PC-3 (cell line): ENCODE data around the gene PJVK.

Source experiments
- CTCF ChIP-seq: fragments of 300-600 bp; sonication (generic); conservative IDR thresholded peaks from 2 replicates; pipeline ENCODE4 v1.5.1; 2017; ENCODE audit warnings: antibody characterized with exemption, low read depth, mild to moderate bottlenecking, low read length
- EZH2 ChIP-seq: fragments of 300-600 bp; sonication (generic); IDR thresholded peaks from one replicate; pipeline ENCODE4 v1.6.1; 2017; ENCODE audit warnings: antibody characterized with exemption, mild to moderate bottlenecking, low read length; ENCODE audit not compliant: unreplicated experiment
- EZH2phosphoT487 ChIP-seq: fragments of 300-600 bp; sonication (generic); IDR thresholded peaks from 2 replicates; pipeline ENCODE4 v1.6.1; 2018; ENCODE audit warnings: mild to moderate bottlenecking, antibody characterized with exemption, low read length, borderline replicate concordance

DNA sequence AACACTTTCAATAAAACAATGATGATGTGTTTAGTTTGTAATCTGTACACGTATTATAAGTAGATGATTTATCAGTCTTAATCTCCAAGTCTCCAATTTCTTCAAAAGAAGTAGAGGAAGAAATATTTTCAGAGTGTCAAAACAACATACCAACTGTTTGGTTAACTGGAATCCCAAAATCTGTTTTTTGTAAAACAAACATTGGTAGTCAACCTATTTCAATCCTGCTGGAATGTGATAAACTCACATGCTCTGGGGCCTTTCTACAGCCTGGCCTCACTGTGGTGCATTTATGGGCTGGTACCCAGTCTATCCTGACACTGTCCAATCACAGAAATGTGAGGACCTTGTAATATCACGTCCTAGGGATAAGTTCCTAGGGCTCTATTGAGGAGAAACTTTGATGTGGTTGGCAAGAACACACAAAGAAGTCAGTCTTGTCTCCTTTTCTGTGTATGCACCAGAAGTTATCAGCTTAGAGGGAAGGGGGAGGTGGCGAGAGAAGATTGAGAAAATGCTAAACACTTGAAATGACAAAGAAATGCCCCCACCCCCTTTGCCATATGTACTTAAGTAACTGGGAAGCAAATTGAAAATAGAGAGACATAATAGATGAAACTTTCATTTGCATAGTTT, 47.4 kb upstream of the PJVK start:
- no peak for TF ChIP-seq CTCF
- TF ChIP-seq EZH2 = no peak
- TF ChIP-seq EZH2phosphoT487 = no peak
